Stimulated activated naive CD4-positive, alpha-beta T cell (primary cell): Measurements from ENCODE around the gene BPIFA3.

Experiments
- DNase-seq, 6 experiments: peaks; one replicate each; lab custom pipeline; 2025; lab: John Stamatoyannopoulos, UW

Gene BPIFA3

GRCh38 chr20:33224399-33224798, 7.2 kb downstream of the BPIFA3 start:
- no peak for DNase-seq

DNA sequence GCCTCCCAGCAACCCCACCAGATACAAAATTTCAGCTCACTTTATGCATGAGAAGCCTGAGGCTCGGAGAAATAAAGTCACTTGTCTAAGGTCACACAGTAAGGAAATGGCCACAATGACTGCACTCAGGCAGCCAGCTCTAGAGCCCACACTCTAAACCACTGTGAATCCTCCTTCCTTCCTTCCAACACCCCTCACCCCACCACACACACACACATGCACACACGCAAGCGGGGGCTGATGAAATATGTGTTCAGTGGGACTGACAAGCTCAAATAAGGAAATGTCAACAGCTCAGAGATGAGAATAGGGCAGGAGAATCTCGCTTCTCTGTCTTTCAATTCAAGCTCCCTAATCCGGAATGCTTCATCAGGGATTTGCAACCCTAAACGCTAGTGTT, 12.7 kb downstream of the BPIFA3 start:
- no peak for DNase-seq

GRCh38 chr20:33231237-33231636, 14.1 kb downstream of the BPIFA3 start:
- no peak for DNase-seq

DNA sequence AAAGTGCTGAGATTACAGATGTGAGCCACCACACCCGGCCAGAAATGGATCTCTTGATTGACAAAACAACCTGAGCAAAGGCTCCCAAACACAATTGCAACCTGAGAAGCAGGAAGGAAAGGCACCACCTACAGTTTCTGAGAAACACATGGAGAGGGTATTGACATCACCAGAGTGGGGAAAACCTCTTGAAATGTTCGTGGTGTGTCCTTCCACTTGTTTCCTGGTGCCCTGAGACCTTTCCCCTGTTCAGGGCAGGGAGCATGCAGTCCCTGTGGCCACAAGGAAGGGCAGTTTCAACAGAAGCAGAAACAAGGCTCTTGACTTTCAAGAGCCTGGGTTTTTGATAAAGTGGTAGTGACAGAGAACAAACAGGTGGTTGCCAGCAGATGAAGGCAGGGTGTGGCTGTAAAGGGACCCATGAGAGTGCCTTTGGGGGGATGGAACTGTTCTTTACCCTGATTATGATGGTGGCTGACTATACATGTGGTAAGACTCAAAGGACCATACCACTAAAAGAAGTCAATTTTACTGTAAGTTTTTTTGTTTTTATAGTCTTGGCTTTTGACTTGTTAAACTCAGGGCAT, 15.4 kb downstream of the BPIFA3 start:
- DNase-seq, result no peak

GRCh38 chr20:33233129-33233774, 16.1 kb downstream of the BPIFA3 start:
- no peak for DNase-seq

DNA sequence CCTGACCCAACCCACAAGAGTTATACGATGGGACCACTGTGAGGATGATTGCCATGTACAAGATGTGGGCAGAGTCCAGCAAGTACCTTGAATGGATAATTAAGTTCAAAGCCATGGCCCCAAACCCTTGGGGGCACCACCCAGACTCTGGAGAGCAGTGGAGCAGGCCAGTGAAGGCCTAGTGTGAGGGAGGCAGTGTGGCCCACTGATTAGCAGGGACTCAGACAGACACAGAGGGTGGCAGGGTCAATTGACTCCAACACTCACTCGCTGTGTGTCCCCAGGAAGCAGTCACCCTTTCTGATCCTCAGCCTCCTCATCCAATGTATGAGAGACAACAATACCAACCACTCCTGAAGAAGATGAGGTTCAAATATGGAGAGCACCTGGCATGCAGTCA, 16.9 kb downstream of the BPIFA3 start:
- DNase-seq, result no peak

- DNase-seq, result no peak
These were observed 18.5 kb downstream of the BPIFA3 start, which contains the start of gene BPIFA1 for GRCh38 chr20:33235696-33236095. Gene BPIFA1 (plus strand): TSS chr20:33235996. CDS start chr20:33237712, 1,716 bp downstream.

- DNase-seq, result no peak
These were observed 19.2 kb downstream of the BPIFA3 start for GRCh38 chr20:33236351-33236750.

- DNase-seq, result no peak
These were observed 20.8 kb downstream of the BPIFA3 start for GRCh38 chr20:33237989-33238388.

DNA sequence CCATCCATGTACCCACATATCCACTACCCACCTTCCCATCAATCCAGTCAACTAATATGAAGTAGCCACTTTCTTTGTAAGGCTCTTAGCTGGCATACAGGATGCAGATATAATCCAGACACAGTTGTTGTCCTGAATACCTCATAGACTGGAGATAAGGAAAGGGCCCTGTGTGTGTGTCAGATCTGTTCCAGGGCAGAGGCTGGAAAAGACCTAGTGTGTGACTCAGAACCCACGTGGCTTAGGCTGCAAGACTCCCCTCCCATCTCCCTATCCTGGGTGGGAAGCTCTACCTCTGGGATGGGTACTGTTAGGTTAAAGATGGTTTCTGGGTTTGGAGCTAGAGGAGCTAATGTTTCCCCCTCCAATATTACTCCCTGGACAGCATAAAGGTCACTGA, 22.3 kb downstream of the BPIFA3 start:
- DNase-seq, result no peak

DNA sequence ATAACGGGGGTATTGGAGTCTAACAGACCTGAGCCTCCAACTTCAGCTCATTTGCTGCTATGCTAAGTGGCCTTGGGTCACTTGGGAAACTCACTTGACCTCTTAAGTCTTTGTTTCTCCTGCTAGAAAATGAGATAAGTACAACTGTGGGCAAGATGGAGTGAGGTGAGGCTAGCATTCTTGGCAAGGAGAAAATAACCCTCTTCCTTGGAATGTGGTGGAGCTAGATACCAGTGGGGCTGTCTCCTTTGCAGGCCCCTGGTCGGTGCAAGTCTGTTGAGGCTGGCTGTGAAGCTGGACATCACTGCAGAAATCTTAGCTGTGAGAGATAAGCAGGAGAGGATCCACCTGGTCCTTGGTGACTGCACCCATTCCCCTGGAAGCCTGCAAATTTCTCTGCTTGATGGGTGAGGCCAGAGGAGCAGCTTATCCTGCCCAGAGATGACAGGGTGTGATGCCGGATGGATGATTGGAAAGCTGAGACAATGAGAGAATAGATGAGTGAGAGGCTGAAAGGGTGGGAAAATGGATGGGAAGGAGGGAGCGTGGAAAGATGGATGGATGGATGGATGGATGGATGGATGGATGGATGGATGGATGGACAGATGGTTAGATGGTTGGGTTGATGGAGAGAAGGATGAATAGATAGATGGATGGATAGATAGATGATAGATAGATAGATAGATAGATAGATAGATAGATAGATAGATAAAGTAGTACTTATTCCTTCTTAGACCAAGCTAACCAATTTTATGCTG, 23.0 kb downstream of the BPIFA3 start:
- DNase-seq, result no peak

GRCh38 chr20:33240923-33241322, 23.8 kb downstream of the BPIFA3 start:
- no peak for DNase-seq

- no peak for DNase-seq
These were observed 25.4 kb downstream of the BPIFA3 start for GRCh38 chr20:33242319-33243100.

- no peak for DNase-seq
These were observed 28.9 kb downstream of the BPIFA3 start for GRCh38 chr20:33246077-33246476.

DNA sequence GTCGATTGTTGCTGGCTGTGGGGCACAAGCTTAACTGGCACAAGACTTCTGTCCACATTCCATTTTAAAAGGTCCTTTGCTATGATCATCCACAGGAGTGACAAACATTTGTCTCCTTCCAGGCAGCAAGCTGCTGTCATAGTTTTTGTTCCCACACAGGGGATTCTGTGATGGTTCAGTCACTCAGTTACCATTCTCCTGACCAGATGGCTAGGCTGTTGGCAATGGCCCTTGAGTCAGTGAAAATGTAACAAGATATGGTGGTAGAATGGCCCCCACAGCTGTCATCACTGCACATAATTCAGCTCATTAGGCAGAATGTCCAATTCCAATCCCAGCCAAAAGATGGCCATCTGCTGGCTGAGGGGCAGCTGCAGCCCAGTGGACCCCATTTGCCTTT, 32.3 kb downstream of the BPIFA3 start:
- DNase-seq, result no peak

DNA sequence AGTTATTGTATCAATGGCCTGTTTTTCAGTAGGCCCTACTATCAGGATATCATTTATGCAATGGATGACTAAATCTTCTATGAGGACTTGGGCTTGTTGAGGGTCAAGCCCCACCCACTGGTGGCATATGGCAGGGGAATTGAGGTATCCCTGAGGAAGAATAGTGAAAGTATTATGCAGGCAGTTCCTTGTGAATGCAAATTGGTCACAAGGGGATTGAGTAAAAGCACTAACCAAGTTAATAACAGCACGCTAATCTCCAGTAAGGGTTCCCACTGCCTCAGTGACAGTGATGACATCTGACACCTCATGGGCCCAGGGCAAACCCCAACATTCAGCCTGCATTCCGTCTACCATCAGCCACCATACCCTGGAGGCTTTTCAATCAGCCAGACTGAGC, 33.5 kb downstream of the BPIFA3 start:
- no peak for DNase-seq

DNA sequence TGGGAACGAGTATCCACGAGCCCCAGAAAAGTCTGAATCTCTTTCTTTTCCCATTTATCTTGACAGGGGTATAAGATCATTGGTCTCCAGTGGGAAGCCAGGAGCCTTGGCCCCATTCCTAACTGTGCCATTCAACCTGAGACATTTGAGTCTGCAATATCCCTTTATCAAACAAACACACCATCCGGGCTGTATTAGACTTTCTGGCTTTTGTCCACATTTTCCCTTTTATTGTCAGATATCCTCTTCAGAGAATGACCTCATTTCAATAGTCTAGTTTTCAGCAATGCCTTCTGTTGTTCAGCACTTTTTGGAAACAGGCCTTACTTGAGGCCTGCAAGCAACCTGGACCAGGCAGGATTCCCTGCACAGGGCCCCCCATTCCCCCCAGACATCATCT, 34.3 kb downstream of the BPIFA3 start:
- DNase-seq, result no peak

- no peak for DNase-seq
These were observed 35.3 kb downstream of the BPIFA3 start for GRCh38 chr20:33252460-33252859.

DNA sequence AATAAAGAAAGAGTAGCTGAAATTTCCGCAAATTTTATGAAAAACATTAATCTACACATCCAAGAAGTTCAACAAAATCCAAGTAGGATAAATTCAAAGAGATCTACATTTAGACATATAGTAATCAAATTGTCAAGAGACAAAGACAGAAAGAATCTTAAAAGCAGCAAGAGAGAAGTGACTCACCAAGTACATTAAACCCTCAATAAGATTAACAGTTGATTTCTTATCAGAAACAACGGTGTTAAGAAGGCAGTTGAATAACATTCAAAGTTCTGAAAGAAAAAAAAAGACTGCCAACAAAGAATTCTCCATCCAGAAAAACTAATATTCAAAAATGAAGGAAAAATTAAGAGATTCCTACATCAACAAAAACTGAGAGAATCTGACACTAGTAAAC, 37.9 kb downstream of the BPIFA3 start:
- DNase-seq, result no peak

GRCh38 chr20:33257237-33257636, 40.1 kb downstream of the BPIFA3 start:
- no peak for DNase-seq

DNA sequence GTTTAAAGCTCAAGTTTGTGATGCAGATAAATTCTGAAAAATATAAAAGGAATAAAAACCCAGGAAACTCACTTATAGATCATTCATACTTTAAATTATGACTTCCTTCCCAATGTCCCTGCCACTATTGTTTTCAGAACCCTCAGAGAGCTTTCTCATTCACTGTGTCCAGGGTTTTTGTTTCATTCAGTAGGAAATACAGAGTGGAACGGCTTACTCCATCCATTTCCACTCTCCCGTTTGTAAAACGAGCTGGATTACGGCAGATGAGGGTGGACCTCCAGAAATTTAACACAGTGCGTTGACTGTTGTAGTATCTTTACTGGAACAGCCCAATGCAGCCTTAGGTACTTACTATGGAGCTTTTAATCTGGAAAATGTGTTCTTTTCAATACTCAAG, 42.2 kb downstream of the BPIFA3 start:
- DNase-seq, result no peak

GRCh38 chr20:33261465-33261864, 44.3 kb downstream of the BPIFA3 start:
- DNase-seq, result no peak

DNA sequence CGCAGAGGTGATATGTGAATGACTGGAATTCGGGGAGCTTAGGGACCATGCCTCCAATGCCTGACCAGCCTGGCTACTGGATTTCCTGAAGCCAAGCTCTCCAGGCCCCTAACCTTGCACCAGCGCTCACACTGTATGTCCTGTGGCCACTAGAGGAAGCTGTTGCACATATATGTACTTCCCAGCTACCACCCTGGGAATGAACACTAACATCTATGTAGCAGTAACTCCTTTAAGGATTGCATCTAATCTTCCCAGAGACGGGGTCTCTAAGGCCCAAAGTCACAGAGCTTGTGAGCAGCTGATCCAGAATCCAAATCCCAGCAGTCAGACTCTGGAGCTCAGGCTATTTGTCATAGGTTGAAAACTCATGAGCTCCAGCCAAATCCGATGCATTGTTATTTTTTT, 45.5 kb downstream of the BPIFA3 start:
- DNase-seq, result no peak
